ENCODE measurements around the gene EFCAB6.

Gene EFCAB6

DNA sequence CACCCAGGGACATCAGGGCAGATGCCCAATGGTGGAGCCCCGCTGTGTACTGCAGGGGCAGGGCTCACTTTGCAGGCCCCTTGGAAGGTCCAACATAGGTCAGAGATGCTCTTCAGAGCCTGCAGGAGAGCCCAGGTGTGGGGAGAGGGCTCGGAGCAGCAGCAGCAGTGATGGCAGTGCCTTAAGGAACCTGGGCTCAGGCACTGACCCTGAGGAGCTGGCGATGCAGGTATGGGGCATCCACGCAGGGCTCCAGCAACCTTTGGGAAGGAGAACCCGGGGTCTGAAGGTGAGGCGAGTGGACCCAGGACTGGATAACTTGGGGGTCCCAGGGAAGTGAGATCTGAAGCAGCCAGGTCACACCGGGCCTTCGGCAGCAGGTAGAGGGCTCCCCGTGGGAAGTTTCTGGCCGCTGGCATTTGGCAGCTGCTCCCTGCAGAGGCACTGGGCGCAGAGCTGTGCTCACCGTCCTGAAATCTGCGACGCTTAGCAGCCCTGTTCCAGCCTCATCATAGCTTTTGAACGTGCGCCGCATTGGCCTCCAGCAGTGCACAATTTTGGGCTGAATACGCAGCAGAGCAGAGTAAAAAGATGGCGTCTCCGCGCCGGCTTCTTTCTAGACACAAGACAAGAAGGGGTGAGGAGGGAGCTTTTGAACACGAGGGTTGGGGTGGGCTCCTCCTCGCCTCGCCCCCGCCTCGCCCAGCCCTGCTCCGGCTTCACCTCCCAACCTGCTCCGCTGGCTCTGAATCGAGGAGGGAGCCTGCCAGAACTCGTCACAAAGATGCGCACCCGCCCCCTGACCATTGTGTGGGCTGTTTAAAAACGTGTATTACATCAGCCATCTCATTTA is 281.5 kb downstream of the EFCAB6 start:
- no peak overlapping the region for H3K27ac ChIP-seq (ENCODE audit: low read depth, low read length, poor library complexity, severe bottlenecking)

GRCh38 chr22:43529934-43530333 is 282.2 kb downstream of the EFCAB6 start:
- Histone ChIP-seq H3K27me3 (ENCODE audit: insufficient read depth, low read length) (no peaks in the 10 kb centered on the region), H3K79me2 (ENCODE audit: insufficient read depth, low read length) (no peaks in the 10 kb centered on the region), H3F3A (ENCODE audit: insufficient read depth, low read length) (no peaks in the 10 kb centered on the region), H3K9me3 (ENCODE audit: low read length) (no peaks in the 10 kb centered on the region), H3K27ac (ENCODE audit: low read depth, low read length, poor library complexity, severe bottlenecking) (no peak overlapping the region), H3K4me2 (ENCODE audit: low read length) (no peak overlapping the region), H3K4me1 (ENCODE audit: insufficient read depth, low read length, severe bottlenecking) (no peaks in the 10 kb centered on the region), H3K4me3 (ENCODE audit: low read depth, low read length, poor library complexity, severe bottlenecking) (no peak overlapping the region), H2AFZ (ENCODE audit: low read length) (no peak overlapping the region), H4K20me1 (ENCODE audit: insufficient read depth, low read length) (no peaks in the 10 kb centered on the region), H3K9me2 (ENCODE audit: low read depth, low read length) (no peaks in the 10 kb centered on the region), H3K9ac (ENCODE audit: low read length) (no peak overlapping the region), H3K36me3 (ENCODE audit: insufficient read depth, low read length) (no peaks in the 10 kb centered on the region)
- TF ChIP-seq, protein P1, sequence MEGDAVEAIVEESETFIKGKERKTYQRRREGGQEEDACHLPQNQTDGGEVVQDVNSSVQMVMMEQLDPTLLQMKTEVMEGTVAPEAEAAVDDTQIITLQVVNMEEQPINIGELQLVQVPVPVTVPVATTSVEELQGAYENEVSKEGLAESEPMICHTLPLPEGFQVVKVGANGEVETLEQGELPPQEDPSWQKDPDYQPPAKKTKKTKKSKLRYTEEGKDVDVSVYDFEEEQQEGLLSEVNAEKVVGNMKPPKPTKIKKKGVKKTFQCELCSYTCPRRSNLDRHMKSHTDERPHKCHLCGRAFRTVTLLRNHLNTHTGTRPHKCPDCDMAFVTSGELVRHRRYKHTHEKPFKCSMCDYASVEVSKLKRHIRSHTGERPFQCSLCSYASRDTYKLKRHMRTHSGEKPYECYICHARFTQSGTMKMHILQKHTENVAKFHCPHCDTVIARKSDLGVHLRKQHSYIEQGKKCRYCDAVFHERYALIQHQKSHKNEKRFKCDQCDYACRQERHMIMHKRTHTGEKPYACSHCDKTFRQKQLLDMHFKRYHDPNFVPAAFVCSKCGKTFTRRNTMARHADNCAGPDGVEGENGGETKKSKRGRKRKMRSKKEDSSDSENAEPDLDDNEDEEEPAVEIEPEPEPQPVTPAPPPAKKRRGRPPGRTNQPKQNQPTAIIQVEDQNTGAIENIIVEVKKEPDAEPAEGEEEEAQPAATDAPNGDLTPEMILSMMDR (IDR thresholded peaks at IDR 0.05; ENCODE audit: low read length) = no peak
- no peak for TF ChIP-seq EZH2 (IDR thresholded peaks at IDR 0.05; ENCODE audit: borderline replicate concordance, low read length)

More for the DNA sequence above, 281.5 kb downstream of the EFCAB6 start:
- H4K20me1 ChIP-seq (ENCODE audit: insufficient read depth, low read length) = no peaks in the 10 kb centered on the region
- H3K4me2 ChIP-seq (ENCODE audit: low read length) = no peak overlapping the region
- no peak overlapping the region for H3K4me3 ChIP-seq (ENCODE audit: low read depth, low read length, poor library complexity, severe bottlenecking)
- H2AFZ ChIP-seq (ENCODE audit: low read length) = no peak overlapping the region
- no peaks in the 10 kb centered on the region for H3F3A ChIP-seq (ENCODE audit: insufficient read depth, low read length)
- TF ChIP-seq, protein P1 (IDR thresholded peaks at IDR 0.05; ENCODE audit: low read length) = no peak
- TF ChIP-seq EZH2 (IDR thresholded peaks at IDR 0.05; ENCODE audit: borderline replicate concordance, low read length) = no peak
- no peaks in the 10 kb centered on the region for H3K4me1 ChIP-seq (ENCODE audit: insufficient read depth, low read length, severe bottlenecking)
- H3K9me2 ChIP-seq (ENCODE audit: low read depth, low read length) = no peaks in the 10 kb centered on the region
- H3K79me2 ChIP-seq (ENCODE audit: insufficient read depth, low read length) = no peaks in the 10 kb centered on the region
- no peaks in the 10 kb centered on the region for H3K27me3 ChIP-seq (ENCODE audit: insufficient read depth, low read length)
- H3K9me3 ChIP-seq (ENCODE audit: low read length) = no peaks in the 10 kb centered on the region
- no peak overlapping the region for H3K9ac ChIP-seq (ENCODE audit: low read length)
- H3K36me3 ChIP-seq (ENCODE audit: insufficient read depth, low read length) = no peaks in the 10 kb centered on the region

- no peak overlapping the region for H3K27ac ChIP-seq (ENCODE audit: low read depth, low read length, poor library complexity, severe bottlenecking)
- H3K27me3 ChIP-seq (ENCODE audit: insufficient read depth, low read length) = no peaks in the 10 kb centered on the region
- H3K9me2 ChIP-seq (ENCODE audit: low read depth, low read length) = no peaks in the 10 kb centered on the region
- H3F3A ChIP-seq (ENCODE audit: insufficient read depth, low read length) = no peaks in the 10 kb centered on the region
- no peaks in the 10 kb centered on the region for H4K20me1 ChIP-seq (ENCODE audit: insufficient read depth, low read length)
- no peak for TF ChIP-seq EZH2 (IDR thresholded peaks at IDR 0.05; ENCODE audit: borderline replicate concordance, low read length)
- TF ChIP-seq, protein P1 (IDR thresholded peaks at IDR 0.05; ENCODE audit: low read length) = no peak
- H3K79me2 ChIP-seq (ENCODE audit: insufficient read depth, low read length) = no peaks in the 10 kb centered on the region
- no peak overlapping the region for H3K4me3 ChIP-seq (ENCODE audit: low read depth, low read length, poor library complexity, severe bottlenecking)
- no peaks in the 10 kb centered on the region for H3K36me3 ChIP-seq (ENCODE audit: insufficient read depth, low read length)
- no peak overlapping the region for H2AFZ ChIP-seq (ENCODE audit: low read length)
- no peak overlapping the region for H3K4me2 ChIP-seq (ENCODE audit: low read length)
- no peaks in the 10 kb centered on the region for H3K4me1 ChIP-seq (ENCODE audit: insufficient read depth, low read length, severe bottlenecking)
- H3K9me3 ChIP-seq (ENCODE audit: low read length) = no peaks in the 10 kb centered on the region
- no peak overlapping the region for H3K9ac ChIP-seq (ENCODE audit: low read length)
These were observed 282.6 kb downstream of the EFCAB6 start for GRCh38 chr22:43529461-43529860.
